Bronchial epithelial cell (primary cell): ENCODE data around the gene CACNB3. TPM values are rescaled to one million over a fixed set of nuclear protein-coding genes. Genes with fewer than 3 reads are reported as not detected.

Experiments used
- DNase-seq: peaks from one replicate; pipeline ENCODE4 v3.0.0-alpha.2; 2010; ENCODE audit warnings: low read depth
- FAIRE-seq: peaks from 2 replicates; lab custom pipeline; 2011; peaks lifted over from hg19 to GRCh38; lab: Jason Lieb, UNC
- H3K27me3 ChIP-seq: 2 replicates; pipeline ENCODE4 v1.5.1; 2011; ENCODE audit warnings: low read length; ENCODE audit not compliant: control insufficient read depth, insufficient read depth
- H3K36me3 ChIP-seq: 2 replicates; pipeline ENCODE4 v1.5.1; 2011; ENCODE audit warnings: low read length; ENCODE audit not compliant: control insufficient read depth, insufficient read depth
- H3K4me3 ChIP-seq: 2 replicates; pipeline ENCODE4 v1.5.1; 2011; ENCODE audit warnings: mild to moderate bottlenecking, low read depth, low read length, control low read depth
- total RNA-seq: library from RNA; depleted of rRNA; stranded (reverse); fragments of >200 nt; gene quantifications from 2 replicates; pipeline ENCODE4 v1.2.1, GENCODE V29; 2014
- TF ChIP-seq, protein P1 (sequence below): IDR thresholded peaks from 2 replicates; pipeline ENCODE4 v1.5.1; 2011; ENCODE audit warnings: mild to moderate bottlenecking, moderate library complexity, low read length, control low read depth, inconsistent platforms; ENCODE audit not compliant: insufficient read depth, severe bottlenecking

The CACNB3 gene
- total RNA-seq, 1 donor from 2014 or later, result 7.4 TPM

DNA sequence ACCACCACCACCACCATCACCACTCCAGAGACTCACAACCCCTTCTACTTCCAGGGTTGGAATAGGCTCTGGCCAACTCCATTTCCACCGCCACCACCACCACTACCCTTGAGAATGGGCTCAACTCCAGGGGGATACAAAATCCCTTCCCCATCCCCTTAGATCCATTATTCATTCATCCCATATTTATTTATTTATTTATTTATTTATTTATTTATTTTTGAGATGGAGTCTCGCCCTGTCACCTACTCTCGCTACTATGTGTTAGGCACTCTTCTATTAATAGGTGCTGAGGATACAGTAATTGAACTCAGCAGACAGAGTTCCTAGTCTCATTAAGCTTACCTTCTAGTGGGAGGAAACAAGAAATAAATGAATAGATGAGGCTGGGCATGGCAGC, 24.6 kb upstream of the CACNB3 start:
- no peak for DNase-seq
- no peaks in the 10 kb centered on the region for H3K27me3 ChIP-seq
- TF ChIP-seq, protein P1, sequence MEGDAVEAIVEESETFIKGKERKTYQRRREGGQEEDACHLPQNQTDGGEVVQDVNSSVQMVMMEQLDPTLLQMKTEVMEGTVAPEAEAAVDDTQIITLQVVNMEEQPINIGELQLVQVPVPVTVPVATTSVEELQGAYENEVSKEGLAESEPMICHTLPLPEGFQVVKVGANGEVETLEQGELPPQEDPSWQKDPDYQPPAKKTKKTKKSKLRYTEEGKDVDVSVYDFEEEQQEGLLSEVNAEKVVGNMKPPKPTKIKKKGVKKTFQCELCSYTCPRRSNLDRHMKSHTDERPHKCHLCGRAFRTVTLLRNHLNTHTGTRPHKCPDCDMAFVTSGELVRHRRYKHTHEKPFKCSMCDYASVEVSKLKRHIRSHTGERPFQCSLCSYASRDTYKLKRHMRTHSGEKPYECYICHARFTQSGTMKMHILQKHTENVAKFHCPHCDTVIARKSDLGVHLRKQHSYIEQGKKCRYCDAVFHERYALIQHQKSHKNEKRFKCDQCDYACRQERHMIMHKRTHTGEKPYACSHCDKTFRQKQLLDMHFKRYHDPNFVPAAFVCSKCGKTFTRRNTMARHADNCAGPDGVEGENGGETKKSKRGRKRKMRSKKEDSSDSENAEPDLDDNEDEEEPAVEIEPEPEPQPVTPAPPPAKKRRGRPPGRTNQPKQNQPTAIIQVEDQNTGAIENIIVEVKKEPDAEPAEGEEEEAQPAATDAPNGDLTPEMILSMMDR, result no peak
- no peaks in the 10 kb centered on the region for H3K36me3 ChIP-seq
- H3K4me3 ChIP-seq, result no peak overlapping the region
- no peak for FAIRE-seq

DNA sequence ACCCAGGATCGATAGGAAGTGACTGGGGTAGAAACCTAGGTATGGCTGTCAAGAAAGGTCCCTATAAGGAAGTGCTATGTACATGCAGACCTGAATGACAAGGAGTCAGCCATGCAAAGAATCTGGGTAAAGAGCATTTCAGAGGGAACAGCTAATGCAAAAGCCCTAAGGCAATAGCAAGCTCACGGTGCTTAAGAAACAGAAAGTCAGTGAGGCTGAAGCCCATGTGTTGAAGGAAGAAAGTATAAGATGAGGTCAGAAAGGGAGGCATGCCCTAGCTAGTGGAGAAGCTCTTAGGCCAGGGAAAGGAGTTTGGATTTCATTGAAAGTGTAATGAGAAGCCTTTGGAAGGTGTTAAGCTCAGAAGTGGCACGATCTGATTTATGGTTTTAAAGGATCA, 23.4 kb upstream of the CACNB3 start:
- Histone ChIP-seq H3K36me3 (no peaks in the 10 kb centered on the region), H3K4me3 (no peak overlapping the region), H3K27me3 (no peaks in the 10 kb centered on the region)
- FAIRE-seq (no peak), DNase-seq (peak; percentile 96)
- TF ChIP-seq, protein P1, result no peak

DNA sequence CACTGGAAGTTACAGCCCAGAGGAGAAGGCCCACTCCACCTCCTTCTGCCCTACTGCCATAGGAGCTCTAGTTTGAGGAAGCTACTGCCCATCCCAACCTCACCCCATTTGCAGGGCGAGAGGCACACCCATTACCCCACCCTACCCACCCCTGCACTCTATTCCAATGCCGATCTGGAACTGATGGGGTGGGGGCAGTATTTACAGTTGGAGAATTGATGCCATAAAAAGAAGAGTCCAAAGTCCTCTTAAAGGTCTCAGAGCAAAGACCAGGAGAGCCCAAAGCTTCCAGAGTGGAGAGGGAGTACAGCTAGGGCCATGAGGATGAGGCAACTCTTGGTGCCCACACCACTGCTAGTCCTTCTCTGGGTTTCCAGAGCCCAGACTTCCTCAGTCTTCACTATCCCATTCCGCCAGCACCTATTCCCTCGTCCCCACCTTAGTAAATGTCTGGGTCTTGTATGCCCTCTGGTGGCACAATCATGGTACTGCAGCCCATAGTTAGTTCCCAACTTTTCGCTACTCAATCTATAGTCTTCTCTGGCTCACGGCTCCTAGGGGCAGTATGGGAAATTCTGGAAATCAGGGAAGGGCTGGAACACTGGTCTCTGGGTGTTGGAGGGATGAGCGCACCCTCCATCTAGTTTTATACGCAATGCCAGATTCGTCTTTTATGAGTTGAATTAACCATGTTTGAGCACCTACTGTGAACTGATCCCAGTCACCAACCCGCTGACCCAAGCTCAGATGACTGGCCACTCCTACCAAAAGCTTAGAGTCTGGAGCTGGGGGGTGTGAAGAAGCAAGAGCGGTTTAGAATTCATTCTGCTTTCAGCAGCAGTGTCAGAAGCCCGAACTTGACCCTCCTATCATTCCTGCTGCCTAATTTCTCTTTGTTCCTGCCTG, 22.5 kb upstream of the CACNB3 start:
- Histone ChIP-seq H3K4me3 (no peak overlapping the region), H3K36me3 (no peaks in the 10 kb centered on the region), H3K27me3 (peaks cover 3% of the 10 kb centered on the region)
- FAIRE-seq (peak; percentile 81), DNase-seq (peak; percentile 72)
- TF ChIP-seq, protein P1, result peak; percentile 88

DNA sequence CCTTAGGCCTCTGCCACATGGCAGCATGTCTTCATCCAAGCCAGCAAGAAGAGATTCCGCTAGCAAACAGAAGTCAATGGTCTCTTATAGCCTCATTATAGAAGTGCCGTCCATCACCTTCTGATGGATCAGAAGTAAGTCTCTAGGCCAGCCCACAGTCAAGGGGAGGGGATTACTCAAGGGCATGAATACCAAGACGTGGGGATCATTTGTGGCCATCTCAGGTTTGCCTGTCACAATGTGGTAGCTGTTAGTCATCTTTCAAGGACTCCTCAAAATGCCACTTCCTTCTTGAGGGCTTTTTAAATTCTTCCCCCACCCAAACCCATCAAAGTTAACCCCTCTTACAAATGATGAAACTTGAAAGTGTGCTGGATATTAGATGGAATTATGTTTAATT, 21.3 kb upstream of the CACNB3 start:
- Histone ChIP-seq H3K4me3 (no peak overlapping the region), H3K36me3 (no peaks in the 10 kb centered on the region), H3K27me3 (peaks cover 3% of the 10 kb centered on the region)
- no peak for DNase-seq
- TF ChIP-seq, protein P1, result no peak
- FAIRE-seq, result no peak

DNA sequence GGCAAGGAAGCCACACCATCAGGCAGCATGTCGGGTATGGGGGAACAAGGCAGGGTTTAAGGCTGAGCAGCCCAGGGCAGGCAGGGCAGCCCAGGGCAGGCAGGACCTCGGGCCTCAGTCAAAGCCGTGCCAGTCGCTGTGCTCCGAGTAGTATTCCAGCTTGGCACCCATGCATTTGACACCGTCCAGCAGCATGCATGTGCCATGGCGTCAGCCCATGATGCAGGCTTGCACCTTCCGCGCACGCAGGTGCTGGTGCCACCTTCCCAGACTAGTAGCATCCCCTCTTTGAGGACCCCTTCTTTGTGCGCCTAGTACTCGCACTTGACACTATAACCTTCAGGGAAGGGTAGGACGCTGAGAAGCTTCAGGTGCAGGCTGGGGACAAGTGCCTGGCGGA, 17.8 kb upstream of the CACNB3 start:
- H3K36me3 ChIP-seq, result no peaks in the 10 kb centered on the region
- TF ChIP-seq, protein P1, result no peak
- H3K27me3 ChIP-seq, result peaks cover 3% of the 10 kb centered on the region
- no peak overlapping the region for H3K4me3 ChIP-seq
- FAIRE-seq, result peak; percentile 76
- DNase-seq, result no peak
